ENCODE results near the gene ZNF138. TPM values are rescaled to one million over a fixed set of nuclear protein-coding genes. Genes with fewer than 3 reads are reported as not detected.
"Not testable (repeated sequence)": the region's sequence is repeated elsewhere in the genome, so short reads cannot be mapped to it uniquely, and the experiment has no call there.

ZNF138 gene
- total RNA-seq, 1 donor from 2014 or later = 4.6 TPM

DNA sequence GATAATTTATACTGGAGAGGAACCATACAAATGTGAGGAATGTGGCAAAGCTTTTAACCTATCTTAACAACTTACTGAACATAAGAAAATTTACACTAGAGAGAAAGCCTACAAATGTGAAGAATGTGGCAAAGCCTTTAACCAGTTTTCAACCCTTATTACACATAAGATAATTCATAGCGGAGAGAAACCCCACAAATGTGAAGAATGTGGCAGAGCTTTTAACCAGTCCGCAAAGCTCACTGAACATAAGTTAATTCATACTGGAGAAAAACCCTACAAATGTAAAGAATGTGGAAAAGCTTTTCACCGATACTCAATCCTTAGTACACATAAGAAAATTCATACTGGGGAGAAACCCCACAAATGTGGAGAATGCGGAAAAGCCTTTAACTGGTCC is 37.9 kb downstream of the ZNF138 start:
- DNase-seq (ENCODE audit: missing footprints) (no peak), ATAC-seq (no peak)
- intact Hi-C loops (cut with DNase I) = no loop called here

DNA sequence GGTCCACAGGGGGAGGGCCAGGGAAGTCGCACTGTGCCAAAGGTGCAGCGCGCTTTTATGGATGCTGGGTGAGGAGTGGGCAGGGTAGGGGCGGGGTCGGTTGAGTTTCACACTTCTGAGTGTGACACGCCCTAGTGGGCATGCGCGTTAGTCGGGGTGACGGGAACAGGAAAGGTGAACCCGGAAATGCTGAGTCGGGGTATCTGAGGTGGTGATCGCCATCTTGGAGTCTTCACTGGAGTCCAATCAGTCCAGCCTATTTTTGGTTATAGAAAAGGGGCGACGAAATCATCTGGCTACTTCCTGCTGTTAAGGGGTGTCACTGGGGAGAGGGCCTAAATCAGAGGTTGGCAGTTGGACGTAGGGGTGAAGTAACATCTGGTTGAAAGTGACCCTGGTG is 40.8 kb downstream of the ZNF138 start:
- no peak for ATAC-seq
- intact Hi-C loops (cut with DNase I) = no loop called here
- DNase-seq (ENCODE audit: missing footprints) = no peak

DNA sequence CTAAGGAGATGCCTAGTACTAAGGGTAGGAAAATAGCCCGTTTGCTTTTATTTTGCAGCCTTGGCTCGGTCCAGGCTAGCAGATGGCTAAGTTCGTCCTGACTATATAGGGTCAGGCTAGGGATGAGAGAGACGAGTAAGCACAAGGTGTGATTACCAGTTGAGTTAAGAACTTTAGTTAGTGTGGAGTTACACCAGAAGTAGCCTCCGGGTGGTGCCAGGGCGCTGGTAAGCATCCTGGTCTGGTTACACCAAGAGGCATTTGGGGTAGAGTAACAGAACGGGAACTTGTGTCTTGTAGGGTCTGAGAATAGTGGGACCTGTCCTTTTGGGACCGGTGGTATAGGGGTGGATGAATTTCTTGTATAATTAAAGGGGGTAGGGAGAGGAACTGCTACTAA is 41.6 kb downstream of the ZNF138 start:
- intact Hi-C loops (cut with DNase I); ATAC-seq; DNase-seq (ENCODE audit: missing footprints): not testable (repeated sequence)

DNA sequence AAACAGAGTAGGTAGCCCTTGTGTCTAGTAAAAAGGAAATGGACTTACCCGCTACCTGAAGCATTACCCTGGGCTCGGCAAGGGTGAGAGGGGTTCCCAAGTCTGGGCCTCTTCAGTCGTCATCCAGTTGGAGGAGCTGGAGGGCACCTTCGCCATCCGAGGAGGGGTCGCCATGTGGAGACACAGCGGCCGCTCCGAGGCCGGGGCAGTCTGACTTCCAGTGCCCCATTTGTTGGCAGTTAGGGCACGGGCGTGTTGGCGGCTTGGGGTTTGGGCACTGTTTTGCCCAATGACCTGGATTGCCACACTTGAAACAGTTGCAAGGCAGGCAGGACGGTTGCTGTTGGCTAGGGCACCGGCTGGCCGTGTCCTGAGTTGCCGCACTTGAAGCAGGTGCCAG is 43.8 kb downstream of the ZNF138 start:
- DNase-seq (ENCODE audit: missing footprints); ATAC-seq; intact Hi-C loops (cut with DNase I): not testable (repeated sequence)

DNA sequence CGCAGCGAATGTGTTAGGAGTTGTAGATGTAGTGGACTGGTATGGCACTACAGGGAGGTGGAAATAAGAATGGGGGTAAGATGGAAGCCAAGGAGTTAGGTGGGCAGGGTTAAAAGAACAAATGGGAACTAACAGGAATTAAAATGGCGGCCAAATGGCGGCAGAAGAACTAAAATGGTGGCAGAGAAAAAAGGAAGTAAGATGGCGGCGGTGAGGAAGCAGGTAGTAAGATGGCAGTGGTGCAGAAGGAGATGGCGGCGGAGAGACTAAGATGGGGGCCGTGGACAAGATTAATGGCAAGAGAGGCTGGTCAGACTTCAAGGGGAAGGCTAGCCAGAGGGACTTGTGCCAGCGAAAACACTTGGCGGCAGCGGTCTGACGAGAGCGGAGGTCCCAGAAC is 44.5 kb downstream of the ZNF138 start:
- no peak for ATAC-seq
- intact Hi-C loops (cut with DNase I) = no loop called here

DNA sequence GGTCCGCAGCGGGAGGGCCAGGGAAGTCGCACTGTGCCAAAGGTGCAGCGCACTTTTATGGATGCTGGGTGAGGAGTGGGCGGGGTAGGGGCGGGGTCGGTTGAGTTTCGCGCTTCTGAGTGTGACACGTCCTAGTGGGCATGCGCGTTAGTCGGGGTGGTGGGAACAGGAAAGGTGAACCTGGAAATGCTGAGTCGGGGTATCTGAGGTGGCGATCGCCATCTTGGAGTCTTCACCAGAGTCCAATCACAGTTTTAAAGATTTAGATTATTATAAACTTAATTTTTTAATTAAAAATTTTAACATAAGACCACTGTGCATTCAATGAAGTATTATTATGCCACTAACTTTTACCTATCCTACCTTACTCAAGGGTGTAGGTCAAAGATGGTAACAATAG is 45.7 kb downstream of the ZNF138 start:
- intact Hi-C loops (cut with DNase I) = no loop called here
- no peak for ATAC-seq
- no peak for DNase-seq (ENCODE audit: missing footprints)

More for the DNA sequence above, 44.5 kb downstream of the ZNF138 start:
- DNase-seq (ENCODE audit: missing footprints) = no peak

DNA sequence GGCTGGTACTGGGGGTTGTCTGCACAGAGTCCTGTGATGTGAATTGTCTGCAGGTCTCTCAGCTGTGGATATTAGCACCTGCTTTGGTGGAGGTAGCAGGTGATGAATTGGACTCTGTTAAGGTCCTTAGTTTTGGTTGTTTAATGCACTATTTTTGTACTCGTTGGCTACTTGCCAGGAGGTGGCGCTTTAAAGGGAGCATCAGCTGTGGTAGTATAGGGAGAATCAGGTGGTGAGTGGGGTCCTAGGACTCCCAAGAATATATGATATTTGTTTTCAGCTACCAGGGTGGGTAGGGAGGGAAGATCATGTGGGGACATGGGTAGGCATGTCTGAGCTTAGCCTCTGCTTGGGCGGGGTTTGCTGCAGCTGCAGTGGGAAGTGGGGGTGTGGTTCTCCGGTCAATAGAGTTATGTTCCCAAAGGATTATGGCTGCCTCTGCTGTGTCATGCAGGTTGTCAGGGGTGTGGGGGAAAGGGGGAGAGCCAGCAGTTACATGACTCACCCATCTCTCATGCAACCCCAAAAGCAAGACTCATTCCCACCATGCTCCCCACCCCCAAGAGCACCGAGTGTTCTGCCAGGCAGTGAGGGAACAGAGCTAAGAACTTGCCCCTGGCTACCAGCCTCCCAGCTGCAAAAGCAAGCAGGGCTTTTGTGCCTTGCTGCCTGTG is 55.2 kb downstream of the ZNF138 start:
- DNase-seq (ENCODE audit: missing footprints) = no peak
- intact Hi-C loops (cut with DNase I) = no loop called here

DNA sequence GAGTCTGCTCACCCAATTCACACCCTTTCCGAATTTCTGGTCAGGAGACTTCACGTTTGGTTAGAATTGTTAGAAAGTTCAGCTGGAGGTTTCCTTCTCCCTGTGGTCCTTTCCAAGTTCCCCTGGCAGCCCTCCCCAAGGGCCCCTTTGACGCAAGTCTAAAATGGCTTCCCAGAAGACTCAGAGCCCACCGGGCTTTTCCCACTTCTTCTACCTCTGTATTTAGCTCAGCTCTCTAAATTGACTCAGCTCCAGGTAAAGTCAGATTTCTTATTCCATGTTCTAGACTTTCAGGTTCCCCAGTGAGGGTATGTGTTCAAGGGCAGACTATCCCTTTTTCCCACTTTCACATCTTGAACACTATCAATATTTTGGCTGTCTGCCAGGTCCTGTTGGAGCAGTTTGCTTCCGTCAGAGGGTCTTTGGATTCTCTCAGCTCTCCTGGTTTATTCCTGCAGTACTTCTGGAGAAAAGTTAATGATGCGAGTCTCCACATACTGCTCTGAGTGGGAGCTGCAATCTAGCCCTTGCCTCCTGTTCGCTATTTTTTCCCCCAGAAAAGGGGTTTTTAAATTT is 55.8 kb downstream of the ZNF138 start:
- no peak for ATAC-seq
- no peak for DNase-seq (ENCODE audit: missing footprints)

More for the DNA sequence above, 55.2 kb downstream of the ZNF138 start:
- ATAC-seq = no peak

DNA sequence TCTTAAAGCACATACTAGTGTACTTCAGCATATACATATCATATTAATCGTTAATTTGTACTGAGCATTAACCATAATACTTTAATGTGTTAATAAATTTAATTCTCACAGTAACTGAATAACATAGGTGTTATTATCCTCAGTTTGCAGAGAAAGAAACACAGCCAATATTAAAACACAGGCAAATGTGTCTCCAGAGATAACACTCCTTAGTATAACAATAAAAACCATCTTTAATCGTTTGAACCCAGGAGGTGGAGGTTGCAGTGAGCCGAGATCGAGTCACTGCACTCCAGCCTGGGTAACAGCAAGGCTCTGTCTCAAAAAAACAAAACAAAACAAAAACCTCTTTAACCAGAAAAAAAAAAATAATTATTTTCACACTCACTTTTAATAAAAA is 59.5 kb downstream of the ZNF138 start:
- intact Hi-C loops (cut with DNase I) = no loop called here
- DNase-seq (ENCODE audit: missing footprints) (no peak), ATAC-seq (no peak)

More for the DNA sequence above, 55.8 kb downstream of the ZNF138 start:
- intact Hi-C loops (cut with DNase I) = no loop called here

DNA sequence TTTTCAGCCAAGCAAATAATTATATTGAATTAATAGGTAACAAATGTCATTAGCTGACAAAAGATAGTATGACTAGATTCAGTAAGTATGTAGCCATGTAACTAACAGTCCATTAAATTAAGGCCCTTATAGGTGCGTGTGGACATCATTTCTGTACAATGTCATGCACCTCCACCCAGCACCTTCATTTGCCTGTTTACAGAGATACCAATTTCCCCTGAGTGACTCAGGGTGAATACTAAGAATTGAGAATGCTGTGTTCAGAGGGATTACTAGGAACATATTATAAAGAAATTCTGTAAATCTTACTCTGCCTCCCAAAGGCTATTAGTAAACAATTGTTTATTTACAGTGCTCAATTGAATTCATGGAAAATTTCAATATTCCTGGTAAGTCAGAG is 60.7 kb downstream of the ZNF138 start:
- no peak for ATAC-seq
- intact Hi-C loops (cut with DNase I) = no loop called here
- no peak for DNase-seq (ENCODE audit: missing footprints)

DNA sequence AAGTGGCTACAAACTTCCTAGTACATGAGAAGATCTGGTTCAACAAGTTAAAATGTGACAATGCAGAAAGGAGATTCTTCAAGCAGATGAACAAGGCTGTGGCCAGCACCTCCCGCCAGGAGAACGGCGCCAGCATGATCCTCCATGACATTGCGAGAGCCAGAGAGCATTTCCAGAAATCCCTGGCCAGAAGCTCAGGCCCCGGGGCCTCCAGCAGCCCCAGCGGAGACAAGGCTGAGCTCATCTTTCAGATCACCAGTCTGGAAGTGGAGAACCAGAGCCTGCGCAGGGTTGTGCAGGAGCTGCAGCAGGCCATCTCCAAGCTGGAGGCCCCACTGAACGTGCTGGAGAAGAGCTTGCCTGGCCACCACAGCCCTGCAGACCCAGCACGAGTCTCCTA is 68.8 kb downstream of the ZNF138 start:
- DNase-seq (ENCODE audit: missing footprints) (no peak), ATAC-seq (no peak)
- intact Hi-C loops (cut with DNase I) = no loop called here

DNA sequence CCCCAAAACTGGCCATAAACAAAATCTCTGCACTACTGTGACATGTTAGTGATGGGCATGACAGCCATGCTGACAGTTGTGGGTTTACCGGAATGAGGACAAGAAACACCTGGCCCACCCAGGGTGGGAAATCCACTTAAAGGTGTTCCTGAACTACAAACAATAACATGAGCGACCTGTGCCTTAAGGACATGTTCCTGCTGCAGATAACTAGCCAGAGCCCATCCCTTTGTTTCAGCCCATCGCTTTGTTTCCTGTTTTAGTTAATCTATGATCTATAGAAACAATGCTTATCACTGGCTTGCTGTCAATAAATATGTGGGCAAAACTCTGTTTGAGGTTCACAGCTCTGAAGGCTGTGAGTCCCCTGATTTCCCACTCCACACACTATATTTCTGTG is 69.3 kb downstream of the ZNF138 start:
- ATAC-seq; intact Hi-C loops (cut with DNase I); DNase-seq (ENCODE audit: missing footprints): not testable (repeated sequence)

DNA sequence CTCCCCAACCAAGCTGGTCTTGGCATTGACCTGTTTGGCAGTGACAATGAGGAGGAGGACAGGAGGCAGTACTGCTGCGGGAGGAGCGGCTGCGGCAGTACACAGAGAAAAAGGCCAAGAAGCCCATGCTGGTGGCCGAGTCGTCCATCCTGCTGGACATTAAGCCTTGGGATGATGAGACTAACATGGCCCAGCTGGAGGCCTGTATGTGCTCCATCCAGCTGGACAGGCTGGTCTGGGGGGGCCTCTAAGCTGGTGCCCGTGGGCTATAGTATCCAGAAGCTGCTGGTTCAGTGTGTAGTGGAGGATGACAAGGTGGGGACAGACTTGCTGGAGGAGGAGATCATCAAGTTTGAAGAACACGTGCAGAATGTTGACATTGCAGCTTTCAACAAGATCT is 69.7 kb downstream of the ZNF138 start:
- ATAC-seq (no peak), DNase-seq (ENCODE audit: missing footprints) (no peak)
- intact Hi-C loops (cut with DNase I) = no loop called here

DNA sequence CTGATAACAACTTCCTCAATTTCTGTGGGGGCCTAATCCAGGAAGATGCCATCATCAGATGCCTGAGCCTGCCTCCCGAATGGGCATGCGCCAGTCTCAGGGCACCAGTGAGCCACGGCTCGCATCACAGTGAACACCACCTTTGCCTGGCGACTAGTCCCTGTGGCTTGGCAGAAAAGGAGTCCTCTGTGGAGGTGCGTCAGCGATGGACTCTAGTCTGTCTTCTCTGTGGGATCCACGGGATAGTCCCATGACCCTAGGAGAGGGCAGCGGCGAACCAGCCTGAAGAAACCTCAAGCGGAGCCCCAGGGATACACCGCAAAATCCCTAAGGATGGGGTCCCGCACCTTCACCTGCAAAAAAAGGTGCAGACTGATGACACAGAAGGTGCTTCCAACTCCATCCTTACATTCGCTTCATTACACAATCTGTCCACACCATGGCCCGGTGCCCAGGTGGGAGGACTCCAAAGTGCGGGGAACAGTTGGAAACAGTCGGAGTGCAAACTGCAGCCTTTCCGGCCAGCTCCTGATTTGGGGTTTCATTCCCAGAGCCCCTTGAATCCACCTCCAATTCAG is 73.7 kb downstream of the ZNF138 start:
- ATAC-seq (no peak), DNase-seq (ENCODE audit: missing footprints) (no peak)
- intact Hi-C loops (cut with DNase I) = no loop called here

DNA sequence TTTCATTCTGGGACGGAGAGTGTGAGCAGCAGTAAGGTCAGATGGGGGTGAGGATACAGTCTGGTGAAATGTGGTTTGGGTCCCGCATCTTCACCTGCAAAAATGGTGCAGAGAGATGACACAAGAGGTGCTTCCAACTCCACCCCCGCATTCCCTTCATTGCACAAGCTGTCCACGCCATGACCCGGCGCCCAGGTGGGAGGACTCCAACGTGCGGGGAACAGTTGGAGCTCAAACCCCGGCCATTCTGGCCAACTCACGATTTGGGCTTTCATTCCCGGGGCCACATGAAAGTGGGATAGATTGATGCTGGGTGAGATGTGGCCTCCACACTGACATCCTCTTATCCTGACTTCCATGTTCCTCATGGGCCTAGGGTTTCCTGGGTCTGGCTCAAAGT is 74.3 kb downstream of the ZNF138 start:
- DNase-seq (ENCODE audit: missing footprints) (no peak), ATAC-seq (no peak)
- intact Hi-C loops (cut with DNase I) = no loop called here

DNA sequence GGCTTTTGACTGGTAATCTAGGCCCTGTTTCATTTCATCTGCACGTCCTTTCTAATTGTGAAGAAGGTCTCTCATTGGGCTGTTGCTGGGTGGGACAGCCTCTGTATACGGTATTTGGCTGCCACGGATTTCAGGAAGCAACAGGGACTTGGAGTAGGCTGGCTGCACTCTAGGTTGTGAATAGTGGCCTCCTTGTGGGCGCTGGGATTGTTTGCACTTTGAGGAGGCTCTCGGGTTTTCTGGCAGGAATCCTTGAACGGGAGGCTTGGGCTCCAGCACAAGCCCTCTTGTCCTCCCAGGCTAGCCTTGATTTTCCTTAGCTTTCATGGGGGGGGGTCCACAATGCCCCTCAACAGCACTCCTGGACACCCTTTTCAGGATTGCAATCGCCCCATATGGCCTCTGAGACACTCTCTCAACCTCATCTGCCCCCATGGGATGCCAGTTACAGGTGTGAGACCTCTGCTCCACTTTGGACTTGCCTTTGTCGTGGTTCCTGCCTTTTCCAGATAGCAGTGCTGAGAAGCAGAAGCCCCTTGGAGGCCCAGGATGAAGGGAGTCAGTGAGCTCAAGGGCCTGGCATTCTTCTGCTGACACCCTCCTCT is 75.0 kb downstream of the ZNF138 start:
- ATAC-seq = no peak
- no peak for DNase-seq (ENCODE audit: missing footprints)
- intact Hi-C loops (cut with DNase I) = no loop called here

DNA sequence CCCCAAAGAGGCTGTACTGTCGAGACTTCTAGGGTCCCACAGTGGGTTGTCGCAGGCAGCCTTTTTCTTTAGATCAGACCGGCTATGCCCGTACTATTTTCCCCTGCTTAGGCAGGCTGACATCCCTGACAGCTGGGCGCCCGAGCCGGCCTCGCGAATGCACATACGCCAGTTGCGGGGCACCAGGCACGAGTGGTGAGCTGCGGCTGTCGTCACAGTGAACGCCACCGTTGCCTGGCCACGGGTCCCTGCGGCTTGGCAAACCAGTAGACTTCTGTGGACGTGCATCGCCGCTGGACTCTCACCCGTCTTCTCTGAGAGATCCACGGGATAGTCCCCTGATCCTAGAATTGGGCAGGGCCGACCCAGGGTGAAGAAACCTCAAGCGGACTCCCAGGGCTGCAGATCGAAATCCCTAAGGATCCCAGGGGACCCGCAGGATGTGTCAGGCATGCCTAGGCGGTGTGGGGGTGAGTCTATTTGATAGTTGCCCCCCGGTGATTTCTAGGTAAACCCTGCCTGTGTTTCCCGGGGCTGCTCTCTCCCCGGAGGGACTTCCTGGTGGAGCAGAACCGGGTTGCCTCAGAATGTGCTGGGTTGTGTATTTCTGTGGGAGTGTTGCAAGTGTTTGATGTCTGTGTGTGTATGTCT is 75.8 kb downstream of the ZNF138 start:
- DNase-seq (ENCODE audit: missing footprints) = no peak
- intact Hi-C loops (cut with DNase I) = no loop called here
- no peak for ATAC-seq

DNA sequence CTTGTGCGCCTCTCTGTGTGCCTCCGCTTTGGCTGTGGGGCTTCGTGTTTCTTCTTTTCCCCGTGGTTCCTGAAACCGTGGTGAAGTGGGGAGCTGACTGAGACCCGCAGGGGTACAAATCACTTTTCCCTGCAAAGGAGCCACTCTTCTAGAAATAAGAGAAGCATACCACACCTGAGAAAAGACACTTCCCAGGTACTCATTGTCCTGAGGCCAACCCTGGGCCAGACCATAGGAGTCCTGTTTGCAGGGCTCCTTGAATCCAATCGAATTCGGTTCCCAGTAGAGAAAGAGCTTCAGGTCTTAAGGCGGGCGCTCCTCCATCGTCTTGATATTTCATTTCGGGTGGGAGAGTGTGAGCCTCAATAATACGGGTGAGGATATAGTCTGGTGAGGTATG is 76.4 kb downstream of the ZNF138 start:
- no peak for DNase-seq (ENCODE audit: missing footprints)
- intact Hi-C loops (cut with DNase I) = no loop called here
- no peak for ATAC-seq

DNA sequence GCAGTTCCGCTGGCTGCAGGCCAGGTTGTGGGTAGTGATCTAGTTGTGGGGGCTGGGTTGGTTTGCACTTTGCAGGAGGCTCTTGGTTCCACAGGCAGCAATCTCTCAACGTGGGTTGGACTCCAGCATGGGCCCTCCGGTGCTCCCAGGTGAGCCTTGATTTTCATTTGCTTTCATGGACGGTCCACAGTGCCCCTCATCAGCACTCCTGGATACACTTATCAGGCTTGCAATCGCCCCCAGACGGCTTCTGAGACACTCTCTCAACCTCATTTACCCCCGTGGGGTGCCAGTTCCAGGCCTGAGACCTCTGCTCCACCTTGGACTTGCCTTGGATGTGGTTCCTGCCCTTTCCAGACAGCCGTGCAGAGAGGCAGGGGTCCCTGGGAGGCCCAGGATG is 77.5 kb downstream of the ZNF138 start:
- intact Hi-C loops (cut with DNase I) = no loop called here
- ATAC-seq (no peak), DNase-seq (ENCODE audit: missing footprints) (no peak)
